Nephron progenitor cell (in vitro differentiated cells): ENCODE data around the gene ATP5PB.

ENCODE experiments used
- DNase-seq: peaks from one replicate; pipeline ENCODE4 v3.0.0; 2021
- H3K27ac Mint-ChIP-seq: 2 replicates; pipeline ENCODE4 v1.8.0; 2021; ENCODE audit warnings: mild to moderate bottlenecking, moderate library complexity, mixed read lengths
- H3K27me3 Mint-ChIP-seq: 2 replicates; pipeline ENCODE4 v1.8.0; 2021; ENCODE audit warnings: mild to moderate bottlenecking, low read depth, mixed read lengths; ENCODE audit not compliant: poor library complexity
- H3K36me3 Mint-ChIP-seq: 2 replicates; pipeline ENCODE4 v1.8.0; 2021; ENCODE audit warnings: low read depth, mixed read lengths
- H3K4me1 Mint-ChIP-seq: 2 replicates; pipeline ENCODE4 v1.8.0; 2021; ENCODE audit warnings: mixed read lengths
- H3K4me3 Mint-ChIP-seq: 2 replicates; pipeline ENCODE4 v1.8.0; 2021; ENCODE audit warnings: mild to moderate bottlenecking, moderate library complexity, mixed read lengths
- H3K9me3 Mint-ChIP-seq: 2 replicates; pipeline ENCODE4 v1.8.0; 2021; ENCODE audit warnings: mild to moderate bottlenecking, moderate library complexity, mixed read lengths
- CTCF ChIP-seq: fragments of 200-600 bp; sonication (generic); IDR thresholded peaks from 2 replicates; pipeline ENCODE4 v1.5.0; 2021; ENCODE audit warnings: antibody characterized with exemption

Gene ATP5PB

GRCh38 chr1:111448918-111449702 is at the start of gene ATP5PB, which contains the start of gene WDR77:
Gene ATP5PB (plus strand): TSS chr1:111449464. CDS start chr1:111449542, 78 bp downstream.
Gene WDR77 (minus strand): TSS chr1:111449256. CDS start chr1:111449169, 87 bp downstream.
- no peak for TF ChIP-seq CTCF
- Mint-ChIP-seq H3K4me3 (peak within 1 kb of the TSS; percentile 100), H3K27me3 (no peaks in the 10 kb centered on the region), H3K9me3 (no peaks in the 10 kb centered on the region), H3K27ac (peak within 1 kb of the TSS; percentile 99), H3K36me3 (peaks cover 30% of the 10 kb centered on the region), H3K4me1 (peaks cover 47% of the 10 kb centered on the region)
- DNase-seq = peak; percentile 88

- peaks cover 13% of the 10 kb centered on the region for H3K9me3 Mint-ChIP-seq
- no peaks in the 10 kb centered on the region for H3K36me3 Mint-ChIP-seq
- peak; percentile 54 for DNase-seq
- peak; percentile 70 for TF ChIP-seq CTCF
- H3K27ac Mint-ChIP-seq = no peak overlapping the region
- H3K27me3 Mint-ChIP-seq = peaks cover 24% of the 10 kb centered on the region
- H3K4me3 Mint-ChIP-seq = no peak overlapping the region
- H3K4me1 Mint-ChIP-seq = no peaks in the 10 kb centered on the region
Measured at GRCh38 chr1:111399792-111400610, 49.3 kb upstream of the ATP5PB start.

GRCh38 chr1:111402083-111402482 is 47.2 kb upstream of the ATP5PB start:
- no peaks in the 10 kb centered on the region for H3K4me1 Mint-ChIP-seq

GRCh38 chr1:111404588-111404987 is 44.7 kb upstream of the ATP5PB start:
- no peak for TF ChIP-seq CTCF
- Mint-ChIP-seq H3K4me3 (no peak overlapping the region), H3K27ac (no peak overlapping the region), H3K27me3 (peaks cover 16% of the 10 kb centered on the region), H3K4me1 (no peaks in the 10 kb centered on the region), H3K9me3 (no peaks in the 10 kb centered on the region), H3K36me3 (no peaks in the 10 kb centered on the region)
- no peak for DNase-seq

More at GRCh38 chr1:111402083-111402482, 47.2 kb upstream of the ATP5PB start:
- DNase-seq = no peak
- Mint-ChIP-seq H3K27ac (no peak overlapping the region), H3K4me3 (no peak overlapping the region), H3K9me3 (peaks cover 13% of the 10 kb centered on the region), H3K36me3 (no peaks in the 10 kb centered on the region), H3K27me3 (peaks cover 24% of the 10 kb centered on the region)
- no peak for TF ChIP-seq CTCF

GRCh38 chr1:111406321-111406768 is 42.9 kb upstream of the ATP5PB start:
- Mint-ChIP-seq H3K9me3 (no peaks in the 10 kb centered on the region), H3K27ac (no peak overlapping the region), H3K27me3 (peaks cover 15% of the 10 kb centered on the region), H3K36me3 (no peaks in the 10 kb centered on the region), H3K4me1 (no peaks in the 10 kb centered on the region), H3K4me3 (no peak overlapping the region)
- DNase-seq = no peak
- no peak for TF ChIP-seq CTCF
